NCI-H2196 (cell line): ENCODE data around the gene TAF11L2.
"Not testable (repeated sequence)": the region's sequence is repeated elsewhere in the genome, so short reads cannot be mapped to it uniquely, and the experiment has no call there.

Source experiments
- DNase-seq: peaks from one replicate; lab custom pipeline; 2025; ENCODE audit not compliant: unreplicated experiment; lab: John Stamatoyannopoulos, UW

Gene TAF11L2

DNA sequence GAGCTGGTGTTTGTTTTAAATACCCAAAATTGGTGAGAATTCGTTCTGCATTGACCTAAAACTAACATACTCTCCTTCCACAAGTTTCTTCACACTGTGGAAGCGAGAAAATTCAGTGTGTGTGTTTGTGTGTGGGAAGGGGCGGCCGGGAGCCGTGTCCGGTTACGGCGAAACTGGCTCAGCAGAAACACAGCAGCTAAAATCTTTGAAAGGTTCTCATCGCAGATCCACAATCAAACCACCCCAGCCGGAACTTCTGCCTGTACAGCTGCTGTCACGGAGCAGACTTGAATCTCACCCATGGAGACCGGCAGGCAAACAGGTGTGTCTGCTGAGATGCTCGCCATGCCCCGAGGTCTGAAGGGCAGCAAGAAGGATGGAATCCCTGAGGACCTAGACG lies 26.9 kb downstream of the TAF11L2 start, which contains the start of gene TAF11L5:
TAF11L5 (plus strand) TSS at position 301 of the 400 bp plus-strand sequence.
- not testable (repeated sequence) for DNase-seq

DNA sequence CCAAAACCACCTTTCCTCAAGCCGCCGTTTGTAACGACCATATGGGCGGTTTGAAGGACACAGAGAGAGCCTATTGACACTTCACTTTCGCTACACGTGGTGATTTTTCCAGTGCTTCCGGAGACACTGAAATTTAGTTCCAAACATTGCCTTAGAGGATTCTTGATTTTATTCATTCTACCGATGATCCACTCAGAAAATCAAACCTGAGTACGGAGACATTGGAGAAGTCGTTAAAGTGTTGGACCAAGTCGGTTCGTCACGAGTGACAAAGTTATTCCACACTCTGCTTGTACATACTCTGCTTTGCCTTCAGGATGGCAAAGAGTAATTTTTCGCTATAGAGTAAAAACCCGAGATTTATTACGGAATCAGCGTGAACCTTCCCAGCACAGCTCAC lies 28.5 kb downstream of the TAF11L2 start:
- DNase-seq: not testable (repeated sequence)

DNA sequence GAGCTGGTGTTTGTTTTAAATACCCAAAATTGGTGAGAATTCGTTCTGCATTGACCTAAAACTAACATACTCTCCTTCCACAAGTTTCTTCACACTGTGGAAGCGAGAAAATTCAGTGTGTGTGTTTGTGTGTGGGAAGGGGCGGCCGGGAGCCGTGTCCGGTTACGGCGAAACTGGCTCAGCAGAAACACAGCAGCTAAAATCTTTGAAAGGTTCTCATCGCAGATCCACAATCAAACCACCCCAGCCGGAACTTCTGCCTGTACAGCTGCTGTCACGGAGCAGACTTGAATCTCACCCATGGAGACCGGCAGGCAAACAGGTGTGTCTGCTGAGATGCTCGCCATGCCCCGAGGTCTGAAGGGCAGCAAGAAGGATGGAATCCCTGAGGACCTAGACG lies 30.3 kb downstream of the TAF11L2 start, which contains the start of gene TAF11L6:
TAF11L6 (plus strand) TSS at position 301 of the 400 bp plus-strand sequence.
- not testable (repeated sequence) for DNase-seq
